ENCODE data around the gene CD226.

DNA sequence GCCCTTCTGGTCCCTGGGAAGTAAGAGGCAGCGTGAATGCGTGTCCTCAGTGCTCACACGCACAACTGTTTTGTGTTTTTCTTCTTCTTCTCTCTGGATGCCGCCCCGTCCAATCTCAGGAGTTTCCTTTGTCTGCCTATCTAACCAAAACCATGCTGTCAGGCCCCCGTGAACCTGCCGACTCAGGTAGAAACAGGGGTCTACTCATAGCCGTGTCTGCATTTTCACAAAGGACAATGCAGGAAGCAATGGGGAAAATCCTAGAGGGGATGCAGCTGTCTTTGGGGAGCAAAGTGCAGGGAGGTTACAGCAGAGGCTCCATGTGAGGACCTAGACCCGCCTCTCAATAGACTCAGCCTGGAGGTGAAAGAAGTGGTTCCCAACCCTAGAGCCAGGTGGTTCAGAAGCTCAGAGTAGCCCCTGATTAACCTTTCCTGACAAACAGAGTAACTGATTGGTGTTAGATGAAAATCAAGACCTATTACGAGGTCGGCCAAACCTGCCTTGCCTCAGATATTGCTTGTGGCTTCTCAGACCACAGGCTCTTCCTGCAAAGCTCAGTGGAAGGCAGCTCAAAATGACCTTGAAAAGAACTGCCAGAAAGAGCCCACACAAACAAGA, 49.3 kb downstream of the CD226 start:
- TF ChIP-seq, protein P1, sequence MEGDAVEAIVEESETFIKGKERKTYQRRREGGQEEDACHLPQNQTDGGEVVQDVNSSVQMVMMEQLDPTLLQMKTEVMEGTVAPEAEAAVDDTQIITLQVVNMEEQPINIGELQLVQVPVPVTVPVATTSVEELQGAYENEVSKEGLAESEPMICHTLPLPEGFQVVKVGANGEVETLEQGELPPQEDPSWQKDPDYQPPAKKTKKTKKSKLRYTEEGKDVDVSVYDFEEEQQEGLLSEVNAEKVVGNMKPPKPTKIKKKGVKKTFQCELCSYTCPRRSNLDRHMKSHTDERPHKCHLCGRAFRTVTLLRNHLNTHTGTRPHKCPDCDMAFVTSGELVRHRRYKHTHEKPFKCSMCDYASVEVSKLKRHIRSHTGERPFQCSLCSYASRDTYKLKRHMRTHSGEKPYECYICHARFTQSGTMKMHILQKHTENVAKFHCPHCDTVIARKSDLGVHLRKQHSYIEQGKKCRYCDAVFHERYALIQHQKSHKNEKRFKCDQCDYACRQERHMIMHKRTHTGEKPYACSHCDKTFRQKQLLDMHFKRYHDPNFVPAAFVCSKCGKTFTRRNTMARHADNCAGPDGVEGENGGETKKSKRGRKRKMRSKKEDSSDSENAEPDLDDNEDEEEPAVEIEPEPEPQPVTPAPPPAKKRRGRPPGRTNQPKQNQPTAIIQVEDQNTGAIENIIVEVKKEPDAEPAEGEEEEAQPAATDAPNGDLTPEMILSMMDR (IDR thresholded peaks at IDR 0.05; ENCODE audit: insufficient read depth, low read length, poor library complexity, severe bottlenecking) = no peak
- TF ChIP-seq EZH2phosphoT487 (conservative IDR thresholded peaks at IDR 0.05; ENCODE audit: low read length) = no peak

All from SU-DHL-6 (cell line).